HG03460 (cell line): Measurements from ENCODE around the gene RASGRP2.

Experiments
- ATAC-seq: cut with Tn5 transposase; IDR thresholded peaks from one replicate; pipeline ENCODE4 v1.9.1; 2021; ENCODE audit not compliant: unreplicated experiment

The RASGRP2 gene

GRCh38 chr11:64698427-64698826 is 45.5 kb downstream of the RASGRP2 start:
- ATAC-seq, result no peak

GRCh38 chr11:64697663-64698375 is 46.1 kb downstream of the RASGRP2 start:
- ATAC-seq, result no peak

DNA sequence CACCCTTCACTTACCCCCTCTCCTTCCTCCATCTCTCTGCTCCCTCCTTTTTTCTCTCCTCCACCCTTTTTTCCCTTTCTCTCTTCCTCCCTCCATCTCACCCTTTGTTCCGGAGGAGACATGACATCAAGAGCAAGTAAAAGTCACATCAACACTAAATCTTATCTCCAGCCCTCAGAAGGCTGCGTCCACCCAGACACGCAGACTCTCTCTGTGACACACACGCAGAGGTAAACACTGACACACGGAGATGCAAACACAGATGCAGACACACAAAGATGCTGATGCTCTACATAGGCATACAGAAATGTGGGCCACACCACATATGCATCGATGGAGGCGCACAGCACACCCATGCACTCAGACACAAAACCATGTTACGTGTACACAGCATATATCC is 47.9 kb downstream of the RASGRP2 start:
- ATAC-seq, result no peak

DNA sequence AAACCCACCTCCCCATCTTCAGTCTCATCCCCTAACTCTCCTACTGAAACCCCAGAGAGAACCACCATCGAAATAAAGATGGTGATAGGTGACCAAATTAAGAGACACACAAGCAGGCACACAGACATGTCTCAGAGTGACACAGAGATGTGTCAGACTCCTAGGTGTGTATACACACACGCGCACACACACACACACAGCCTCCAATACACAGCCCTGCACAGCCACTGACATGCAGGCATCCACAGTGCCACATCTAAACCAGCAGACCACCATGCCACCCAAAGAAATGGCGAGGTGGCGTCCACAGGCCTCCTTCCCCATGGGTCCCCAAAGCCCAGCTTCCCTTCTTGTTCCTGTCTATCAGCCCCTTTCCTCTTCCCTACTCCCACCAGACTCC is 48.4 kb downstream of the RASGRP2 start:
- ATAC-seq, result no peak

- no peak for ATAC-seq
Measured at GRCh38 chr11:64694821-64695365, 49.0 kb downstream of the RASGRP2 start.

DNA sequence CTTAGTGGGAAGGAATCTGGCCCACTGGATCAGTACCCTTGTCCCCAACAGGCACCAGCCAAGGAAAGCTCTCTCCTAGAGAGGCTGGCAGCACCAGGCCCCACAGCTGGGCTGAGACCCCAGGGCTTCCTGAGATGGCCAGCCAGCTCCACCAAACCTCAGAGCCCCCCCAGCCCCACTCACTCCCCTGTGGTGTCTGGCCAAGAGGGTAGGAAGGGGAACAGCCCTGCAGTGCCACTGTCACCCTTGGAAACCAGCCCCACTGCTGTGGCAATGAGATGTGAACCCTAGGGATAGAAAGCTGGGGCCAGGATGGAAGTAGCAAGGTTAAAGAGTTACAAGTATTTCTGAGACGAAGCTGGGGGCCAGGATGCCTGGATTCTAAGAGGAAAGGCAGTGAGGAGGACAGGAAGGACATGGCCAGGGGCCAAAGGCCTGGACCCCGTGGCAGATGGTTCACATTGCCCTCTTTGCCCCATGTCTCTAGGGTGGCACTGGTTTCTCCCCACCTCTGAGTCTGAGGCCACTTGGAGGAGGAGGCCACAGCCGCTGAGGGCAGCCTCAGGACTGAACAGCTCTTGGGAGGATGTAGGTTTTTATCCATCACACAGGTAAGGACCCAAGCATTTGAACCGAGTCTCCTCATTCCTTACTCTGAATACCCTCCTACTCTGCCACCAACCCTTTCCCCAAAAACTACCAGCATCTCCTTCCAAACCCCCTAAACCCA is 49.8 kb downstream of the RASGRP2 start:
- no peak for ATAC-seq

GRCh38 chr11:64692764-64693331 is 51.1 kb downstream of the RASGRP2 start:
- no peak for ATAC-seq

GRCh38 chr11:64691543-64691942 is 52.4 kb downstream of the RASGRP2 start:
- ATAC-seq, result no peak

GRCh38 chr11:64690235-64690634 is 53.7 kb downstream of the RASGRP2 start:
- ATAC-seq, result no peak

GRCh38 chr11:64688534-64688982 is 55.4 kb downstream of the RASGRP2 start:
- ATAC-seq, result no peak

DNA sequence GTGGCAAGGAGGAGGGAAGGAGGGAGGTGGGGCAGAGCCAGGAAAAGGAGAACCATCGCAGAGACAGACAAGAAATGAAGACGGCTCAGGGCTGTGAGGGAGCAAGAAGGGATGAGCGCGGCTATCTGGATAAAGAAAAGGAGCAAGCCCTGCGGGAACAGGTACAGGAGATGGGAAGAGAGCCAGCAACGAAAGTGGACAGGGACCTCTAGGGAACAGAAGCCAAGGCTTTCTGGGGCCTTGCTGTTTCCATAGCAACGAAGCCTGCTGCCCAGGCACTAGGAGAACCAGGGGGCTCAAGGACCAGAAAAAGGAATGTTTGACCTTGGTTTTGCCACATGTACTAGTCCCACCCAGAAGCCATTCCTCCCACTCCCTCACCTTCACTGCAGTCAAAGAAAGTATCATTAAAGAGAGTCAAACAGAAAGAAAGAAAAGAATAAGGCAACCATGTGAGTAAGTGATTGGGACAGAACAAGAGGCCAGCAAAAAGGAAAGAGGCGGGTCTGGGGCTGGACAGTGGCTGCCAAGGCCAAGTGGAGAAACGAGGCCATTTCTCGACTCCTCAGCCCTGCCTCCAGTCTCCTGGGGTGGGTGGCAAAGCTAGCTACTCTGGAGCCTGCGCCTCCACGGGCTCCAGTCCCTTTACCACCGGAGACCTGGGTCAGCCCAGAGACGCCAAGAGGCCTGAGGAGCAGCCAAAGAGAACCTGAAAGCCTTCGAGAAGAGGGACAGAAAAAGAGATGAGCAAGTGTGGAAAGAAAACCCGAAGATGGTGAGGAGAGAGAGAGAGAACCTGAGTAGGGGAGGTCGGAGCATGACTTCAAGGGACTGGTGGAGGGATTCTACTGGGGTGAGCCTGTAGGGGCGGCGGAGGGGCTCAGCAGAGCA is 56.1 kb downstream of the RASGRP2 start:
- no peak for ATAC-seq

DNA sequence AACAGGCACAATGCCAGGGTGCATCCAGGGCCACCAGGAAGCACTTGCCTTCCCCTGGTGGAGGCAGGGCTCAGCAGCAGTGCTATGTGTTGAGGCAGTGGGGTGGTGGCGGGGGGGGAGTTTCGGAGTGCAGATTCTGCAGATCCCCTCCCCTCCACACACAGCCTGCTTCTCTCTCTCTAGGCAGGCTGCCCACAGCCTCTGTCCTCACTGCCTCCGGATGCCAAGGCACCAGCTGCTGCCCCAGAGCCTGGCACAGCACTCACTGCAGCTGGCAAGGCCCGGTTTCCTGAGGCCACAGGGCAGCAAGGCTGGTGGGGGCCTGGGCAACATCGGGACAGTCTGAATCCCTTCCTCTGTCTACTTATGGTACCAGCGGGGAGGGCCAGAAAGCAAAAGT is 56.7 kb downstream of the RASGRP2 start:
- no peak for ATAC-seq

GRCh38 chr11:64686466-64687170 is 57.3 kb downstream of the RASGRP2 start:
- ATAC-seq, result no peak

GRCh38 chr11:64685536-64685935 is 58.4 kb downstream of the RASGRP2 start:
- ATAC-seq, result no peak

GRCh38 chr11:64684357-64684756 is 59.6 kb downstream of the RASGRP2 start:
- no peak for ATAC-seq

- ATAC-seq, result no peak
Measured at GRCh38 chr11:64681171-64681570, 62.8 kb downstream of the RASGRP2 start.

DNA sequence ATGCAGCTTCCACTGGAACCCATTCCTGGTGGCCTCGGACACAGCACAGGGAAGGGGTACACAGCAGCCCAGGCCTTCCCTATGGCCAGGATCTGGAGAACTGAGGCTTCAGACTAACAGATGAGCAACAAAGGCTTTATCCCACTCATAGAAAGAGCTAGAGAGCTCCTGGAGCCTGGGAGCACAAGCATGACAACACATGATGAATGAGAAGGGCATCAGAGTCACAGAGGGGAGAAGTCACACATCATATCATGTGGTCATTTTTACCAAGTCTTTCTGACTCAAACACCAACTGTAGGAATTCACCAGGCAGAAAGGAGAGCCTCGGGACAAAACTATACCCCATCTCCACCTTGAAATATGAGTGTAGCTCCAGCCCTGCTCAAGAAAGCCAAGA is 64.1 kb downstream of the RASGRP2 start:
- ATAC-seq, result no peak

GRCh38 chr11:64677441-64678023 is 66.4 kb downstream of the RASGRP2 start:
- ATAC-seq, result no peak
